Mesenchymal stem cell (in vitro differentiated cells and primary cell): ENCODE results near the gene BID.
"Not testable (repeated sequence)": the region's sequence is repeated elsewhere in the genome, so short reads cannot be mapped to it uniquely, and the experiment has no call there.

Experiments
- DNase-seq: peaks from one replicate; pipeline ENCODE4 v3.0.0-alpha.2; 2013
- H2AFZ ChIP-seq: one replicate; pipeline ENCODE4 v1.6.1; 2013; ENCODE audit warnings: low read depth, mild to moderate bottlenecking, control low read depth, inconsistent platforms, low read length, moderate library complexity
- H2AK5ac ChIP-seq: 2 replicates; pipeline ENCODE4 v1.6.1; 2013; ENCODE audit warnings: low read length, moderate library complexity, mild to moderate bottlenecking, inconsistent platforms; ENCODE audit not compliant: severe bottlenecking
- H2BK120ac ChIP-seq: one replicate; pipeline ENCODE4 v1.6.1; 2013; ENCODE audit warnings: low read depth, mild to moderate bottlenecking, inconsistent platforms, low read length, moderate library complexity
- H2BK12ac ChIP-seq, 2 experiments: one replicate each; pipeline ENCODE4 v1.6.1; 2013; ENCODE audit warnings: inconsistent platforms in 2 of 2, low read length in 2 of 2, mild to moderate bottlenecking in 2 of 2, moderate library complexity in 2 of 2, control low read depth in 1 of 2
- H2BK15ac ChIP-seq: one replicate; pipeline ENCODE4 v1.6.1; 2013; ENCODE audit warnings: mild to moderate bottlenecking, low read depth, inconsistent platforms; ENCODE audit not compliant: poor library complexity, severe bottlenecking
- H2BK5ac ChIP-seq: 2 replicates; pipeline ENCODE4 v1.6.1; 2013; ENCODE audit warnings: low read depth, mild to moderate bottlenecking, low read length, control low read depth, inconsistent platforms; ENCODE audit not compliant: poor library complexity, severe bottlenecking
- H3K14ac ChIP-seq, 2 experiments: one replicate each; pipeline ENCODE4 v1.6.1; 2013; ENCODE audit warnings: inconsistent platforms in 2 of 2, low read length in 2 of 2, control low read depth in 1 of 2, mild to moderate bottlenecking in 1 of 2, moderate library complexity in 1 of 2
- H3K18ac ChIP-seq, 2 experiments: one replicate each; pipeline ENCODE4 v1.6.1; 2013; ENCODE audit warnings: inconsistent platforms in 2 of 2, low read length in 2 of 2, control low read depth in 1 of 2, low read depth in 1 of 2, mild to moderate bottlenecking in 1 of 2
- H3K23ac ChIP-seq, 2 experiments: one replicate each; pipeline ENCODE4 v1.6.1; 2013; ENCODE audit warnings: inconsistent platforms in 2 of 2, low read length in 2 of 2, mild to moderate bottlenecking in 2 of 2, moderate library complexity in 2 of 2, control low read depth in 1 of 2
- H3K27ac ChIP-seq: 2 replicates; pipeline ENCODE4 v1.5.1; 2013; ENCODE audit warnings: mild to moderate bottlenecking, moderate library complexity, low read length, control low read depth, inconsistent platforms; ENCODE audit not compliant: poor library complexity, severe bottlenecking
- H3K27me3 ChIP-seq, 2 experiments: 2 replicates each; pipeline versions ENCODE4 v1.6.1 to v1.7.0; 2013; ENCODE audit warnings: low read length in 2 of 2, mild to moderate bottlenecking in 2 of 2, moderate library complexity in 2 of 2, control low read depth in 1 of 2, inconsistent platforms in 1 of 2; ENCODE audit not compliant: control insufficient read depth in 1 of 2, insufficient read depth in 1 of 2
- H3K36me3 ChIP-seq, 2 experiments: 2 replicates each; pipeline versions ENCODE4 v1.6.1 to v1.7.0; 2013; ENCODE audit warnings: low read length in 2 of 2, control low read depth in 1 of 2, inconsistent platforms in 1 of 2, low read depth in 1 of 2, mild to moderate bottlenecking in 1 of 2; ENCODE audit not compliant: insufficient read depth in 2 of 2, control insufficient read depth in 1 of 2
- H3K4ac ChIP-seq, 2 experiments: one replicate each; pipeline ENCODE4 v1.6.1; 2013; ENCODE audit warnings: inconsistent platforms in 2 of 2, low read length in 2 of 2, mild to moderate bottlenecking in 2 of 2, moderate library complexity in 2 of 2, control low read depth in 1 of 2, low read depth in 1 of 2
- H3K4me1 ChIP-seq: 2 replicates; pipeline ENCODE4 v1.6.1; 2013; ENCODE audit warnings: low read depth, low read length, control low read depth; ENCODE audit not compliant: control insufficient read depth, insufficient read depth
- H3K4me2 ChIP-seq: 2 replicates; pipeline ENCODE4 v1.6.1; 2013; ENCODE audit warnings: low read length, mild to moderate bottlenecking, inconsistent platforms; ENCODE audit not compliant: poor library complexity, severe bottlenecking
- H3K4me3 ChIP-seq, 2 experiments: 2 replicates each; pipeline versions ENCODE4 v1.5.1 to v1.7.0; 2013; ENCODE audit warnings: low read length in 2 of 2, mild to moderate bottlenecking in 2 of 2, control low read depth in 1 of 2, low read depth in 1 of 2; ENCODE audit not compliant: insufficient read depth in 1 of 2
- H3K79me1 ChIP-seq: replicated peaks from 2 replicates; pipeline ENCODE4 v1.6.1; 2013; ENCODE audit warnings: mild to moderate bottlenecking, control low read depth, low read length, inconsistent platforms; ENCODE audit not compliant: poor library complexity, severe bottlenecking
- H3K9ac ChIP-seq: 2 replicates; pipeline ENCODE4 v1.7.0; 2013; ENCODE audit warnings: mild to moderate bottlenecking, low read length, moderate library complexity
- H3K9me3 ChIP-seq: 2 replicates; pipeline ENCODE4 v1.7.0; 2013; ENCODE audit warnings: mild to moderate bottlenecking, low read length; ENCODE audit not compliant: control insufficient read depth
- H4K8ac ChIP-seq: one replicate; pipeline ENCODE4 v1.6.1; 2013; ENCODE audit warnings: inconsistent platforms, mild to moderate bottlenecking, low read length, moderate library complexity
- H4K91ac ChIP-seq: one replicate; pipeline ENCODE4 v1.6.1; 2013; ENCODE audit warnings: mild to moderate bottlenecking, low read length, inconsistent platforms
- WGBS: methylation state at CpG from one replicate; pipeline ENCODE4 v1.1.7; 2013; ENCODE audit warnings: mixed read lengths; 5-methylcytosine and 5-hydroxymethylcytosine counted together

Gene BID

GRCh38 chr22:17698948-17699347 is 75.3 kb downstream of the BID start:
- Histone ChIP-seq H2BK120ac (no peak overlapping the region), H3K18ac (no peak overlapping the region), H3K27me3 (no peaks in the 10 kb centered on the region), H2BK15ac (no peak overlapping the region), H3K4ac (no peak overlapping the region), H2AFZ (no peak overlapping the region), H2BK12ac (no peak overlapping the region), H2BK5ac (no peak overlapping the region), H3K4me2 (no peak overlapping the region), H3K27ac (no peak overlapping the region), H3K79me1 (peaks cover 16% of the 10 kb centered on the region), H3K9me3 (no peaks in the 10 kb centered on the region), H3K23ac (no peak overlapping the region), H3K4me3 (no peak overlapping the region), H3K9ac (no peak overlapping the region), H4K8ac (no peak overlapping the region), H3K4me1 (no peaks in the 10 kb centered on the region), H3K14ac (no peak overlapping the region), H2AK5ac (no peak overlapping the region), H4K91ac (no peak overlapping the region), H3K36me3 (peaks cover 8 to 39% of the 10 kb centered on the region in 2 experiments)
- no peak for DNase-seq

- H2BK15ac ChIP-seq, H3K9me3 ChIP-seq, H3K4me2 ChIP-seq, H3K27me3 ChIP-seq, H3K9ac ChIP-seq, H2BK5ac ChIP-seq, H3K4me1 ChIP-seq, DNase-seq, H3K4ac ChIP-seq, H2AFZ ChIP-seq, H2BK120ac ChIP-seq, H3K27ac ChIP-seq, H3K23ac ChIP-seq, H2AK5ac ChIP-seq, H3K14ac ChIP-seq, H3K18ac ChIP-seq, H2BK12ac ChIP-seq, H4K91ac ChIP-seq, H4K8ac ChIP-seq, H3K4me3 ChIP-seq: not testable (repeated sequence)
- H3K36me3 ChIP-seq: peaks cover 7 to 37% of the 10 kb centered on the region in 2 experiments
- H3K79me1 ChIP-seq: peaks cover 19% of the 10 kb centered on the region
- 100% methylated on average over 3 of the region's 3 CpGs for WGBS
Observed at GRCh38 chr22:17698276-17698675, 76.0 kb downstream of the BID start.

GRCh38 chr22:17697196-17697595 is 77.1 kb downstream of the BID start:
- not testable (repeated sequence) for H2BK12ac ChIP-seq, H2BK5ac ChIP-seq, H3K9me3 ChIP-seq, H3K27ac ChIP-seq, H3K4me1 ChIP-seq, H3K23ac ChIP-seq, H2AFZ ChIP-seq, H3K9ac ChIP-seq, H3K4ac ChIP-seq, H3K27me3 ChIP-seq, H4K91ac ChIP-seq, H2BK15ac ChIP-seq, H2BK120ac ChIP-seq, H2AK5ac ChIP-seq, H3K14ac ChIP-seq, H3K4me2 ChIP-seq, H3K18ac ChIP-seq, H4K8ac ChIP-seq, DNase-seq, H3K4me3 ChIP-seq
- H3K79me1 ChIP-seq: peaks cover 18% of the 10 kb centered on the region
- H3K36me3 ChIP-seq: peaks cover 5 to 34% of the 10 kb centered on the region in 2 experiments
- 93% methylated on average over 8 of the region's 10 CpGs for WGBS

GRCh38 chr22:17695986-17696385 is 78.3 kb downstream of the BID start:
- no peak overlapping the region for H3K18ac ChIP-seq
- H3K4me1 ChIP-seq: no peaks in the 10 kb centered on the region
- no peak overlapping the region for H4K8ac ChIP-seq
- no peak overlapping the region for H2AK5ac ChIP-seq
- no peak overlapping the region for H3K4me3 ChIP-seq
- 93% methylated on average over 3 of the region's 5 CpGs for WGBS
- H3K4ac ChIP-seq: no peak overlapping the region
- DNase-seq: no peak
- H3K23ac ChIP-seq: no peak overlapping the region
- H2BK12ac ChIP-seq: no peak overlapping the region
- no peak overlapping the region for H3K14ac ChIP-seq
- peaks cover 3 to 31% of the 10 kb centered on the region in 2 experiments for H3K36me3 ChIP-seq
- no peak overlapping the region for H2AFZ ChIP-seq
- no peak overlapping the region for H4K91ac ChIP-seq
- no peaks in the 10 kb centered on the region for H3K9me3 ChIP-seq
- no peaks in the 10 kb centered on the region for H3K27me3 ChIP-seq
- peaks cover 17% of the 10 kb centered on the region for H3K79me1 ChIP-seq
- no peak overlapping the region for H2BK5ac ChIP-seq
- no peak overlapping the region for H2BK15ac ChIP-seq
- no peak overlapping the region for H2BK120ac ChIP-seq
- H3K4me2 ChIP-seq: no peak overlapping the region
- no peak overlapping the region for H3K9ac ChIP-seq
- H3K27ac ChIP-seq: no peak overlapping the region
